Measurements from ENCODE around the gene CTNNA3. TPM values are rescaled to one million over a fixed set of nuclear protein-coding genes. Genes with fewer than 3 reads are reported as not detected.
"Not testable (repeated sequence)": the region's sequence is repeated elsewhere in the genome, so short reads cannot be mapped to it uniquely, and the experiment has no call there.

CTNNA3 gene
- total RNA-seq, 4 donors from 2014 or later, result 0.47 to 3.3 (median 0.80) TPM; not detected in 1

GRCh38 chr10:67587771-67588170, 108.2 kb downstream of the CTNNA3 start:
- Histone ChIP-seq H3K9me3 (peaks cover 0 to 5% (median 2%) of the 10 kb centered on the region in 4 donors), H3K4me3 (no peak overlapping the region), H3K27me3 (no peaks in the 10 kb centered on the region), H3K36me3 (no peaks in the 10 kb centered on the region), H3K4me1 (no peaks in the 10 kb centered on the region), H3K27ac (no peak overlapping the region)
- DNase-seq, result no peak
- TF ChIP-seq, protein P1, sequence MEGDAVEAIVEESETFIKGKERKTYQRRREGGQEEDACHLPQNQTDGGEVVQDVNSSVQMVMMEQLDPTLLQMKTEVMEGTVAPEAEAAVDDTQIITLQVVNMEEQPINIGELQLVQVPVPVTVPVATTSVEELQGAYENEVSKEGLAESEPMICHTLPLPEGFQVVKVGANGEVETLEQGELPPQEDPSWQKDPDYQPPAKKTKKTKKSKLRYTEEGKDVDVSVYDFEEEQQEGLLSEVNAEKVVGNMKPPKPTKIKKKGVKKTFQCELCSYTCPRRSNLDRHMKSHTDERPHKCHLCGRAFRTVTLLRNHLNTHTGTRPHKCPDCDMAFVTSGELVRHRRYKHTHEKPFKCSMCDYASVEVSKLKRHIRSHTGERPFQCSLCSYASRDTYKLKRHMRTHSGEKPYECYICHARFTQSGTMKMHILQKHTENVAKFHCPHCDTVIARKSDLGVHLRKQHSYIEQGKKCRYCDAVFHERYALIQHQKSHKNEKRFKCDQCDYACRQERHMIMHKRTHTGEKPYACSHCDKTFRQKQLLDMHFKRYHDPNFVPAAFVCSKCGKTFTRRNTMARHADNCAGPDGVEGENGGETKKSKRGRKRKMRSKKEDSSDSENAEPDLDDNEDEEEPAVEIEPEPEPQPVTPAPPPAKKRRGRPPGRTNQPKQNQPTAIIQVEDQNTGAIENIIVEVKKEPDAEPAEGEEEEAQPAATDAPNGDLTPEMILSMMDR (IDR thresholded peaks at IDR 0.05), result no peak
- TF ChIP-seq POLR2A (IDR thresholded peaks at IDR 0.05), result no peak

GRCh38 chr10:67575532-67575931, 120.5 kb downstream of the CTNNA3 start:
- no peaks in the 10 kb centered on the region for H3K36me3 ChIP-seq

DNA sequence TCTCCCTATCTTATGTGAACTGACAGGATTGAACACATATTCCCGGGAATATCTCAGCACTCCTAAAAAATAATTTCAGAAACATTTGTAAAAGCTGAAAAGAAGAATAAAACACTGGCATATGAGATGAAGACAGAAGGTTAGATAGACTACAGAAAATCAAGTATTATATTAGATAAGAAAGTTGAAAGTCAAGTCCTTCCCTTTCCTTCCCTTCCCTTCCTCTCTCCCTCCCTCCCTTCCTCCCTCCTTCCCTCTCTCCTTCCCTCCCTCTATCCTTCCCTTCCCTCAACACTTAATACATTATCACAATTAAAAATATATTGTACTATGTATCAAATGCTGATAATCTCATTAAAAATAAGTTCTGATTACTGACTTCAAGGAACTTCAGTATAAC, 122.5 kb downstream of the CTNNA3 start:
- H3K9me3 ChIP-seq, result no peaks in the 10 kb centered on the region
- TF ChIP-seq, protein P1 (IDR thresholded peaks at IDR 0.05), result no peak
- TF ChIP-seq POLR2A (IDR thresholded peaks at IDR 0.05), result no peak
- DNase-seq, result no peak
- no peaks in the 10 kb centered on the region for H3K4me1 ChIP-seq
- no peaks in the 10 kb centered on the region for H3K27me3 ChIP-seq
- H3K36me3 ChIP-seq, result no peaks in the 10 kb centered on the region
- no peak overlapping the region for H3K4me3 ChIP-seq
- no peak overlapping the region for H3K27ac ChIP-seq

More at GRCh38 chr10:67575532-67575931, 120.5 kb downstream of the CTNNA3 start:
- no peak overlapping the region for H3K27ac ChIP-seq
- no peaks in the 10 kb centered on the region for H3K9me3 ChIP-seq
- H3K27me3 ChIP-seq, result no peaks in the 10 kb centered on the region
- no peak overlapping the region for H3K4me3 ChIP-seq
- H3K4me1 ChIP-seq, result no peaks in the 10 kb centered on the region
- TF ChIP-seq, protein P1 (IDR thresholded peaks at IDR 0.05), result no peak
- no peak for TF ChIP-seq POLR2A (IDR thresholded peaks at IDR 0.05)
- no peak for DNase-seq

DNA sequence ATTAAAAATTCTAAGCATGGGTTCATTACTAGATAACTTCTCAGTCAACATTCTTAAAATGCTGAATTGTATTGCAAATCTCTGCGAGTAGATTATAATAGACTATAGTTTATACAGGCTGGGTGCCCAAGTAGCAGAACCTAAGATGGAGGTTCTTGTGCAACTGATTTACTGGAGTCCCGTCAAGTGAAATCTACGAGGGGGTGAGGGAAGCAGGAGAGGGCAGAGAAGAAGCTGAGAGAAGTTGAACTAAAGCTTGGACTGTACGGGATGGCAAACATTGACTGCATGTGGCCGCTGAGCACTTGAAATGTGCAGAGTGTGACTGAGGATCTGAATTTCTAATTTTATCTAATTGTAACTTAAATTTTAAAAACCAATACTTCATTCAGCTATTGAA, 124.5 kb downstream of the CTNNA3 start:
- H3K27ac ChIP-seq, result no peak overlapping the region
- TF ChIP-seq, protein P1 (IDR thresholded peaks at IDR 0.05), result no peak
- TF ChIP-seq POLR2A (IDR thresholded peaks at IDR 0.05), result no peak
- H3K4me1 ChIP-seq, result no peaks in the 10 kb centered on the region
- no peaks in the 10 kb centered on the region for H3K36me3 ChIP-seq
- DNase-seq, result no peak
- H3K27me3 ChIP-seq, result no peaks in the 10 kb centered on the region
- H3K9me3 ChIP-seq, result no peaks in the 10 kb centered on the region
- H3K4me3 ChIP-seq, result no peak overlapping the region

GRCh38 chr10:67558311-67558710, 137.7 kb downstream of the CTNNA3 start:
- H3K4me1 ChIP-seq, H3K27me3 ChIP-seq, DNase-seq, H3K9me3 ChIP-seq, H3K4me3 ChIP-seq, H3K36me3 ChIP-seq, H3K27ac ChIP-seq: not testable (repeated sequence)

- Histone ChIP-seq H3K9me3 (no peaks in the 10 kb centered on the region), H3K27ac (no peak overlapping the region), H3K4me1 (no peaks in the 10 kb centered on the region), H3K36me3 (no peaks in the 10 kb centered on the region), H3K4me3 (no peak overlapping the region), H3K27me3 (no peaks in the 10 kb centered on the region)
- DNase-seq, result no peak
- TF ChIP-seq, protein P1 (IDR thresholded peaks at IDR 0.05), result no peak
Measured at GRCh38 chr10:67553254-67553653, 142.7 kb downstream of the CTNNA3 start.
